H9 (cell line): ENCODE measurements around the gene CBY3. TPM values are rescaled to one million over a fixed set of nuclear protein-coding genes. Genes with fewer than 3 reads are reported as not detected.

Experiments
- DNase-seq: peaks from one replicate; pipeline ENCODE4 v3.0.0-alpha.2; 2017
- H2AFZ ChIP-seq: one replicate; pipeline ENCODE4 v1.6.1; 2013; ENCODE audit warnings: mild to moderate bottlenecking, low read length, control low read depth, moderate library complexity
- H2AK5ac ChIP-seq: 2 replicates; pipeline ENCODE4 v1.6.1; 2013; ENCODE audit warnings: low read length, control low read depth, mixed read lengths; ENCODE audit not compliant: insufficient read length
- H2BK120ac ChIP-seq: one replicate; pipeline ENCODE4 v1.6.1; 2013; ENCODE audit warnings: low read depth, mild to moderate bottlenecking, low read length, control low read depth, inconsistent platforms; ENCODE audit not compliant: poor library complexity, severe bottlenecking
- H2BK12ac ChIP-seq: 2 replicates; pipeline ENCODE4 v1.6.1; 2013; ENCODE audit warnings: low read length, control low read depth, mixed read lengths, low read depth; ENCODE audit not compliant: insufficient read length
- H2BK15ac ChIP-seq: 2 replicates; pipeline ENCODE4 v1.6.1; 2013; ENCODE audit warnings: low read depth, low read length, control low read depth
- H2BK20ac ChIP-seq: one replicate; pipeline ENCODE4 v1.6.1; 2013; ENCODE audit warnings: low read depth, mild to moderate bottlenecking, low read length, control low read depth, inconsistent platforms; ENCODE audit not compliant: poor library complexity, severe bottlenecking
- H2BK5ac ChIP-seq: 2 replicates; pipeline ENCODE4 v1.6.1; 2013; ENCODE audit warnings: low read length, control low read depth, mixed read lengths; ENCODE audit not compliant: insufficient read length
- H3K14ac ChIP-seq: 2 replicates; pipeline ENCODE4 v1.6.1; 2013; ENCODE audit warnings: low read length, control low read depth; ENCODE audit not compliant: insufficient read depth
- H3K18ac ChIP-seq: 2 replicates; pipeline ENCODE4 v1.6.1; 2013; ENCODE audit warnings: low read depth, mild to moderate bottlenecking, mixed read lengths, low read length, control low read depth; ENCODE audit not compliant: insufficient read length
- H3K23ac ChIP-seq: 2 replicates; pipeline ENCODE4 v1.6.1; 2013; ENCODE audit warnings: low read length, control low read depth, mixed read lengths, low read depth; ENCODE audit not compliant: insufficient read length
- H3K23me2 ChIP-seq: 2 replicates; pipeline ENCODE4 v1.6.1; 2013; ENCODE audit warnings: low read depth, mild to moderate bottlenecking, mixed read lengths, low read length, control low read depth; ENCODE audit not compliant: insufficient read length, poor library complexity, severe bottlenecking
- H3K27ac ChIP-seq: 2 replicates; pipeline ENCODE4 v1.5.1; 2013; ENCODE audit warnings: low read length, control low read depth, mixed read lengths, low read depth; ENCODE audit not compliant: insufficient read length
- H3K27me3 ChIP-seq: 2 replicates; pipeline ENCODE4 v1.6.1; 2013; ENCODE audit warnings: low read length, control low read depth, inconsistent platforms; ENCODE audit not compliant: insufficient read depth
- H3K4ac ChIP-seq: 2 replicates; pipeline ENCODE4 v1.6.1; 2013; ENCODE audit warnings: low read depth, mild to moderate bottlenecking, control low read depth, inconsistent platforms, low read length, moderate library complexity
- H3K4me1 ChIP-seq: 2 replicates; pipeline ENCODE4 v1.6.1; 2013; ENCODE audit warnings: low read length, control low read depth, inconsistent platforms; ENCODE audit not compliant: insufficient read depth
- H3K4me2 ChIP-seq: 2 replicates; pipeline ENCODE4 v1.6.1; 2013; ENCODE audit warnings: low read length, control low read depth, mixed read lengths; ENCODE audit not compliant: insufficient read length, insufficient read depth
- H3K56ac ChIP-seq: 2 replicates; pipeline ENCODE4 v1.6.1; 2013; ENCODE audit warnings: low read depth, mild to moderate bottlenecking, mixed read lengths, low read length, control low read depth; ENCODE audit not compliant: insufficient read length
- H3K79me1 ChIP-seq: 2 replicates; pipeline ENCODE4 v1.6.1; 2013; ENCODE audit warnings: low read depth, mild to moderate bottlenecking, moderate library complexity, low read length, control low read depth, inconsistent platforms; ENCODE audit not compliant: insufficient read depth, poor library complexity, severe bottlenecking
- H3K79me2 ChIP-seq: 2 replicates; pipeline ENCODE4 v1.6.1; 2013; ENCODE audit warnings: low read length, control low read depth, inconsistent platforms; ENCODE audit not compliant: insufficient read depth
- H3K9ac ChIP-seq: 2 replicates; pipeline ENCODE4 v1.6.1; 2013; ENCODE audit warnings: low read length, control low read depth, mixed read lengths; ENCODE audit not compliant: insufficient read length; ENCODE audit errors: extremely low read depth
- H3K9me3 ChIP-seq: one replicate; pipeline ENCODE4 v1.6.1; 2013; ENCODE audit warnings: low read depth, low read length, inconsistent platforms; ENCODE audit not compliant: control insufficient read depth
- H3T11ph ChIP-seq: one replicate; pipeline ENCODE4 v1.6.1; 2013; ENCODE audit warnings: mild to moderate bottlenecking, low read length, control low read depth, inconsistent platforms
- H4K20me1 ChIP-seq: one replicate; pipeline ENCODE4 v1.6.1; 2013; ENCODE audit not compliant: control insufficient read depth, insufficient read length, insufficient read depth
- H4K5ac ChIP-seq: 2 replicates; pipeline ENCODE4 v1.6.1; 2013; ENCODE audit warnings: low read depth, mild to moderate bottlenecking, mixed read lengths, low read length, control low read depth; ENCODE audit not compliant: insufficient read length
- H4K8ac ChIP-seq: replicated peaks from 2 replicates; pipeline ENCODE4 v1.6.1; 2013; ENCODE audit warnings: low read length, control low read depth, mixed read lengths, low read depth; ENCODE audit not compliant: insufficient read length
- H4K91ac ChIP-seq: 2 replicates; pipeline ENCODE4 v1.6.1; 2013; ENCODE audit warnings: low read depth, mild to moderate bottlenecking, moderate library complexity, mixed read lengths, low read length, control low read depth; ENCODE audit not compliant: insufficient read length
- H3K27ac Mint-ChIP-seq, 3 experiments: 2 replicates in 2 of 3; 3 replicates in 1 of 3; pipeline ENCODE4 v1.8.0; 2020 to 2021; ENCODE audit warnings: mixed read lengths in 3 of 3, mild to moderate bottlenecking in 1 of 3, moderate library complexity in 1 of 3
- H3K27me3 Mint-ChIP-seq: 2 replicates; pipeline ENCODE4 v1.8.0; 2021; ENCODE audit warnings: low read depth, mild to moderate bottlenecking, moderate library complexity, mixed read lengths
- H3K36me3 Mint-ChIP-seq, 3 experiments: 2 replicates in 2 of 3; 3 replicates in 1 of 3; pipeline ENCODE4 v1.8.0; 2020 to 2021; ENCODE audit warnings: low read depth in 3 of 3, mixed read lengths in 3 of 3; ENCODE audit not compliant: insufficient read depth in 1 of 3
- H3K4me1 Mint-ChIP-seq, 2 experiments: 2 replicates each; pipeline ENCODE4 v1.8.0; 2020; ENCODE audit warnings: mixed read lengths in 2 of 2
- H3K4me3 Mint-ChIP-seq, 2 experiments: 2 replicates in 1 of 2; 3 replicates in 1 of 2; pipeline ENCODE4 v1.8.0; 2020 to 2021; ENCODE audit warnings: mild to moderate bottlenecking in 2 of 2, mixed read lengths in 2 of 2, moderate library complexity in 1 of 2
- H3K9me3 Mint-ChIP-seq, 2 experiments: 2 replicates in 1 of 2; 3 replicates in 1 of 2; pipeline ENCODE4 v1.8.0; 2020; ENCODE audit warnings: mild to moderate bottlenecking in 2 of 2, mixed read lengths in 2 of 2, moderate library complexity in 1 of 2
- CTCF ChIP-seq: fragments of 200-600 bp; sonication (generic); conservative IDR thresholded peaks from 3 replicates; pipeline ENCODE4 v1.8.0; 2021; ENCODE audit warnings: antibody characterized with exemption, mild to moderate bottlenecking
- WGBS: extraction: QIAGEN DNeasy Blood & Tissue Kit; methylation state at CpG from one replicate; pipeline ENCODE4 v1.1.7; 2013; ENCODE audit warnings: missing lambda C conversion rate, low lambda C conversion rate, mixed read lengths; ENCODE audit not compliant: insufficient read length; ENCODE audit errors: extremely low coverage; 5-methylcytosine and 5-hydroxymethylcytosine counted together
- total RNA-seq: library from RNA; stranded (reverse); gene quantifications from 2 replicates; pipeline ENCODE4 v1.2.1, GENCODE V29; 2021

The CBY3 gene
- total RNA-seq, 1 experiment from 2014 or later: 0.50 TPM

GRCh38 chr5:179697108-179697507 is 16.3 kb upstream of the CBY3 start:
- no peak overlapping the region for H4K91ac ChIP-seq
- no peaks in the 10 kb centered on the region for H3K27me3 ChIP-seq

More at GRCh38 chr5:179697108-179697507, 16.3 kb upstream of the CBY3 start:
- Histone ChIP-seq H3K4me2 (no peak overlapping the region), H3K4ac (no peak overlapping the region), H2BK5ac (no peak overlapping the region), H2BK15ac (no peak overlapping the region), H3K56ac (no peak overlapping the region), H4K8ac (no peak overlapping the region), H2BK20ac (no peak overlapping the region), H3K9ac (no peak overlapping the region), H4K20me1 (no peaks in the 10 kb centered on the region), H3K79me1 (no peaks in the 10 kb centered on the region), H3K23ac (no peak overlapping the region), H3K18ac (no peak overlapping the region), H3T11ph (no peak overlapping the region), H3K4me1 (peaks cover 3% of the 10 kb centered on the region; the same call in 1 of the 2 replicates), H2BK12ac (no peak overlapping the region), H3K14ac (no peak overlapping the region), H2BK120ac (no peak overlapping the region), H3K79me2 (peaks cover 26% of the 10 kb centered on the region), H3K9me3 (no peaks in the 10 kb centered on the region), H2AFZ (no peak overlapping the region), H3K23me2 (peaks cover 7% of the 10 kb centered on the region), H3K27ac (no peak overlapping the region), H2AK5ac (no peak overlapping the region), H4K5ac (no peak overlapping the region)
- TF ChIP-seq CTCF: no peak
- no peaks in the 10 kb centered on the region for H3K27me3 Mint-ChIP-seq
- peaks cover 13 to 21% of the 10 kb centered on the region in 2 experiments for H3K4me1 Mint-ChIP-seq
- peaks cover 12 to 23% (median 15%) of the 10 kb centered on the region in 3 experiments for H3K36me3 Mint-ChIP-seq
- WGBS: no CpG with 5 or more reads among the region's 2 CpGs
- 0 out of 5 replicates have a peak, but pooled peaks cover 0 to under 1% of the 10 kb centered on the region in 2 experiments for H3K9me3 Mint-ChIP-seq
- peak overlapping the region in 1 of 3 experiments; percentile 39; a peak in 1 of 7 replicates for H3K27ac Mint-ChIP-seq
- peak overlapping the region; percentile 92 to 99; a peak in 3 of 5 replicates for H3K4me3 Mint-ChIP-seq
- DNase-seq: no peak
